ENCODE results near the gene TTYH3. TPM values are rescaled to one million over a fixed set of nuclear protein-coding genes. Genes with fewer than 3 reads are reported as not detected.

TTYH3 gene
- total RNA-seq, 1 experiment from 2014 or later, result 31.8 TPM

- DNase-seq (ENCODE audit: low read depth), result no peak
These were observed 15.1 kb upstream of the TTYH3 start for GRCh38 chr7:2616387-2617324.

DNA sequence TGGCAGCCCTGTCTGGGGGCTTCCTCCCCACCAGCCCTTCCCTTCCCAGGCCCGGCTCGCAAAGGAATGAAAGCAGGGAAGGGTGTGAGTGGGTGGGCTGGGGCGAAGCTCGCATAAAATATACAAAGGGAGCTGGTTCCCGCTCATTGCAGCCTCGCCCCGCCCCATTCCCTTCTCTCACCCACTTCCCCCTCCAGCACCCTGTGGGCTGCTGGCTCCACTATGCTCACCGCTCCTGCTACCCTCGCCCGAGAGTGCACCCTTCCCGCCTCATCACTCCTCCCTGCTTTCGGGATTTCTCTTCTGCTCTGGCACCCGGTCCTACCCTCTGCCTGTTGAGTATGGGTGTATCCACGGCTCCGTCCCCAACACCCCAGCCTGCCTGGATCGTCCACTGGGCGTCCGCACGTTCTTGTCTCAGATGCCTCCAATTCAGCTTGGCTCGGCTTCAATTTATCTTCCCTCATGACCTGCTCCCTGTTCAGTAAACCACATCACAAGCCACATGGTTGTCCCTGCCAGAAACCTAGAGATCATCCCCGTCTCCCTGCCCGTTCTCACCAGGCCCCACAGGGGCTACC lies 14.4 kb upstream of the TTYH3 start:
- DNase-seq (ENCODE audit: low read depth), result no peak

GRCh38 chr7:2619116-2619515 lies 12.7 kb upstream of the TTYH3 start:
- no peak for DNase-seq (ENCODE audit: low read depth)

DNA sequence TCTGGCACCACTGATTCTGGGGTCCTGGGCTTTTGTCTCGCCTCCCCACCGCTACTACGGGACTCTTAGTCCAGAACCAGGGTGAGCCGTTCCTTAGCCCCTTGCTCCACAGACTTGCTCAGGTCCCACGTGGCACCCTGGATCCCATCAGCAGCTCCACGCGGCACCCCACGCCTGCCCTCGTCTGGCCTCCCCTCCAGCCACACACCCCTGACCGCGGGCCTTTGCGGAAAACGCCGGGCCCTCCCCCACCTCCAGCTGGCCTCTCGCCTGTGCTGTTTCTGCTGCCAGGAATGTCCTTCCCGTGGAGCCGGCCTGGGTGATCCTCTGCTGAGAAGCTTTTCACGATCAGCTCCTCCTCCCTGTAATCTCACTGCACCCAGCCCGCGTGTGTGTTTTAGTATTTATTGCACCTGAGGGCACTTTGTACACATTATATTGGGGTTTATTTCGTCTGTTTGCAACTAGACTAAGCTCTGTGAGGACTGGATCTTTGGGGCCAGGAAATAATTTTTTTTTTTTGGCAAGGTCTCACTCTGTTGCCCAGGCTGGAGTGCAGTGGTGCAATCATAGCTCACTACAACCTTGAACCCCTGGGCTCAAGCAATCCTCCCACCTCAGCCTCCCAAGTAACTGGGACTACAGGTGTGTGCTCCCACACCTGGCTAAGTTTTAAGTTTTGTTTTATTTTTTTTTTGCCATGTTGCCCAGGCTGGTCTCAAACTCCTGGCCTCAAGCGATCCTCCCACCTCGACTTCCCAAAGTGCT lies 10.5 kb upstream of the TTYH3 start:
- no peak for DNase-seq (ENCODE audit: low read depth)

DNA sequence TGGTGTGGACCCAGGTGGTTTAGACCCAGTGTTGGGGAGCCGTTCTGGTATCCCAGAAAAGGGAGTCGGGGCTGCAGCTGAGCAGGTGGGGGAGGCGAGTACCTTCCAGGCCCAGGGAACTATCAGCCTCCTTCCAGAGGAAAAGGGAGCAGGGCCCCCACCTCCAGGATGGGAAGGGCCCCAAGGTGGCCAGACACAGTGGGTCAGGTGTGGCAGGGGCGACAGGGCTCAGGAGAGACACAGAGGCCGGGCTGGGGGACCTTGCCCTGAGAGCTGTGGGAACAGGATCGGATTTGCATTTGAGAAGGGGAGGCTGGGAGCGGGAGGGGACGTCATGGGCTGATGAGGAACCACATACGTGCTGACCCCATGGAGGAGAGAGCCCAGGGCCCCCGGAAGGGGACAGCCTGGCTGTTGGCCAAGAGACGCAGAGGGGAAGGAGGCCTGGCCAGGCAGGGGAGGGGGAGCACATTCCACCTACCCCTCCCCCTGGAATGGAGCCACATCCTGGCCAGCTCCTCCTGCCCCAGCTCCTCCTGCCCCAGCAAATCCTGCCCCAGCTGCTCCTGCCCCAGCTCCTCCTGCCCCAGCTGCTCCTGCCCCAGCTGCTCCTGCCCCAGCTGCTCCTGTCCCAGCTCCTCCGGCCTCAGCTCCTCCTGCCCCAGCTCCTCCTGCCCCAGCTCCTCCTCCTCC lies 9.7 kb upstream of the TTYH3 start:
- DNase-seq (ENCODE audit: low read depth), result no peak

GRCh38 chr7:2622869-2623697 lies 8.7 kb upstream of the TTYH3 start:
- DNase-seq (ENCODE audit: low read depth), result no peak

DNA sequence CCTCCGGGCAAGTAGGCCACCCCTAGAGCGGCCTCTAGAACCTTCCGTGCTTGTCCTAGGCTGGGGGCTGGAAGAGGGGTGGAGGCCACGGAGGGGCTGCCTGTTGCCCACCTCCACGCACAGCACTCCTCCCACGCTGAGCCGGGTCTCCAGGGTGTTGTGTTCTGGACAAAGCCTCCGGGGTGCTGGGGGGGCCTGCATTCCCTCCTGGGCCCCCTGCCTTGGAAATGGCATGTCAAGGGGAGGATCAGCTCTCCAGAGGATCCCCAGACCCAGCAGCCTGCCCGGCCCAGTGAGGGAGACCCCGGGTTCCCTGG lies 8.1 kb upstream of the TTYH3 start:
- no peak for DNase-seq (ENCODE audit: low read depth)

GRCh38 chr7:2624293-2624886 lies 7.4 kb upstream of the TTYH3 start:
- DNase-seq (ENCODE audit: low read depth), result no peak

DNA sequence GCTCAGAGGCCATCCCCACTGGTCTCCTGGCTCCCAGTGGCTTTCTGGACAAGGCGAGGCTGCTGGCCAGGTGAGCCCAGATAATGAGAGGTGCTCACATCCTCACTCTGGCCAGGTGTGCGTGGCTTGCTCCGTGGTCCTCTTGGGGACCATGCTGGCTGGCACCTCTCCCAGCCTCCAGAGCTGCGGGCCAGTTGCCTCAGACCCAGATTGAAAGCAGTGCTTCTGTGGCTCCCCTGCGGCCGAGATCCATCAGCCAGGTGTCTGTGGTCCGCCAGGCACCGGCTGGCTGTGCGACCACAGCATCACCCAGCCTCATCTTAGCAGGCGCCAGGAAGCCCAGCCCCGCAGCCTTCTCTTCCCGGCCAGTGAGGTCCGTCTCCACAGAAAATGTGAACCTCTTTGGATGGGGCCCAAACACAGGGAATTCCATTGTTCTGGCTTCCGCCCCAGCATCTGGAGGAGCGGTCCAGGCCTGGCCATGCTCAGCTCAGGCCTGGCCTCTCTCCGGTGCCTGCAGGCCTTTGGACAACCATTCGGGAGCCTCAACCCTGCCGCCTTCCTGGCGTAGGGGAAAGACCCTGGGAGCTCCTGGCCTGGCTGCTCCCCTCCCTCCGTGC lies 5.2 kb upstream of the TTYH3 start:
- no peak for DNase-seq (ENCODE audit: low read depth)

- no peak for DNase-seq (ENCODE audit: low read depth)
These were observed 4.3 kb upstream of the TTYH3 start for GRCh38 chr7:2627258-2628129.

- no peak for DNase-seq (ENCODE audit: low read depth)
These were observed 3.7 kb upstream of the TTYH3 start for GRCh38 chr7:2628130-2628482.

DNA sequence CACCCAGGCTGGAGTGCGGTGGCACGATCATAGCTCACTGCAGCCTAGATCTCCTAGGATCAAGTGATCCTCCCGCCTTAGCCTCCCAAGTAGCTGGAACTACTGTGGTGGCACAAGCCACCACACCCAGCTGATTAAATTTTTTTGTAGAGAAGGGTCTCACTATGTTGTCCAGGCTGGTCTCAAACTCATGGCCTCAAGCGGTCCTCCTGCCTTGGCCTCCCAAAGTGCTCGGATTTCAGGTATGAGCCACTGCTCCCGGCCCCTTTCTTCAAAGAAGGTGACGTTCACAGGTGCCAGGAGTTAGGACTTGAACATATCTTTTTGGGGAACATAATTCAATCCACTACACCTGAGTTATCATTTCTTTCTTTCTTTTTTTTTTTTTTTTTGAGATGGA lies 2.9 kb upstream of the TTYH3 start:
- no peak for DNase-seq (ENCODE audit: low read depth)

- peak; percentile 46 for DNase-seq (ENCODE audit: low read depth)
These were observed 1.8 kb upstream of the TTYH3 start for GRCh38 chr7:2629746-2630681.

GRCh38 chr7:2632733-2633537 lies 1.1 kb downstream of the TTYH3 start:
- DNase-seq (ENCODE audit: low read depth), result peak; percentile 71

DNA sequence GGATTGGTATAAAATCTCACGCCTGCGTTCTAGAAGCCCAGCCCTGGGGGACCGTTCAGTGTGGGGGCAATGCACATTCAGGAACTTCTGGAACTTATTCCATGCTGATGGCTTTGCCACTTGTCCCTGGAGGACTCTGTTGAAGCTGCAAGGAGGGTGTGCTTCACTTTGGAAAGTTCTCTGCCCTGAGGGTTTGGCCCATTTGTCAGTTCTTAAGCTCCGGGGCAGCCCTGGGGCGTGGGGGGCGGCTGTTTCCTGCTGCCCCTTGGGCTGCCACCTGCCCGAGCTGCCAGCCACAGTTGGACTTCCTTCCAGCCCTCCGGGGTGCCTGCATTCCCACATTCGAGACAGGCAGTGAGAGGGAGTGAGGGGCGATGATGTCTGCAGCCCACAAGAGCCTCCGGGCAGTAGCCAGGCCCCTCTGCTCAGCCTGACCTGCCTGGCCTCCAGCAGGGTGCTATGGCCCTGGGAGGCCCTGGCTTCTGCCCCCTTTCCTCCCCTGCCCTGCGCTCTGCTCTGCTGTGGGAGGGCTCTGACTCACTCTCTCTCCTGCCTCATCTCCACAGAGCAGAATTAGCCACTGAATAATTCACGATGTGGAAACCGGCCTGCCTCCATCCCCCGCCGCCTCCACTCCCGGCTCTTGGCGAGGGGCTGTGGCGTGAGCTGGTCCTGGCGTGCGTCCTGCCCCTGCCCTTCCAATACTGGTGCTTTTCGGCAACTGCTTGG lies 1.9 kb downstream of the TTYH3 start:
- peak; percentile 89 for DNase-seq (ENCODE audit: low read depth)
